Stimulated activated CD4-positive, alpha-beta T cell treated with anti-CD3 and anti-CD28 coated beads, Interleukin-12 subunit alpha, Interleukin-12 subunit beta, amount 100 ng/mL, for 4 hours (primary cell): ENCODE data around the gene RAPGEF4.
"Not testable (repeated sequence)": the region's sequence is repeated elsewhere in the genome, so short reads cannot be mapped to it uniquely, and the experiment has no call there.

Source experiments
- DNase-seq: peaks from one replicate; pipeline ENCODE4 v3.0.0-alpha.2; 2020

The RAPGEF4 gene

GRCh38 chr2:173079141-173079540 lies 343.5 kb downstream of the RAPGEF4 start:
- no peak for DNase-seq

DNA sequence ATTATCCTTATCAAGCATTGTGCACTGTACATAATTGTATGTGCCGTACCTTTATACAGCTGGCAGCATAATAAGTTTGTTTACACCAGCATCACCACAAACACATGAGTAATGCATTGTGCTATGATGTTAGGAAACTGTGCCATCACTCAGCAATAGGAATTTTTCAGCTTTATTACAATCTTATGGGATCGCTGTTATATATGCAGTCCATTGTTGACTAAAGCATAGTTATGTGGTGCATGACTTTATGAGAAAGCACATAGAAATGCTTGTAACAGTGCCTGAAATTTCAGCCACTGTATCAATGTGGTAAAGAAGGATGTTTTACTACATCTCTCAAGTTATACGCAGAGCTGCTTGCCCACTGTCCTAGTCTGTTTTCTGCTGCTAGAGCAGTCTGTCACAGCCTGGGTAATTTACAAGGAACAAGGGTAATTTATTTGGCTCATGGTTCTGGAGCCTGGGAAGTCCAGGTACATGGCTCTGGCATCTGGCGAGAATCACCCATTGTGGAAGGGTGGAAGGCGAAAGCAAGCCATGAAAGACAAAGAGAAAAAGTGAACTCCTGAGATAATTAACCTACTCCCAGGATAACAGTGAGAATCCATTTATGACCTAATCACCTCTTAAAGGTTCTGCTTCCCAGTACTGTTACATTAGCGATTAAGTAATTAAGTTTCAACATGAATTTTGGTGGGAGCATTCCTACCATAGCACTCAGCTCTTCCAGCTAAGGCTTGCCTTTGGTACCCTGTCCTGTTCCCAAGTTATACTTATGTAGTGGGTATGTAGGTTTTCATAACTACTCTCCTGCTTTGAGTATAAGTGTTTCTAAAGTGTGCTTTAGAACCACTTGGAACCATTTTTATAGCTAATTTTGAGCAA lies 344.6 kb downstream of the RAPGEF4 start:
- no peak for DNase-seq

GRCh38 chr2:173086518-173087213 lies 351.0 kb downstream of the RAPGEF4 start:
- no peak for DNase-seq

DNA sequence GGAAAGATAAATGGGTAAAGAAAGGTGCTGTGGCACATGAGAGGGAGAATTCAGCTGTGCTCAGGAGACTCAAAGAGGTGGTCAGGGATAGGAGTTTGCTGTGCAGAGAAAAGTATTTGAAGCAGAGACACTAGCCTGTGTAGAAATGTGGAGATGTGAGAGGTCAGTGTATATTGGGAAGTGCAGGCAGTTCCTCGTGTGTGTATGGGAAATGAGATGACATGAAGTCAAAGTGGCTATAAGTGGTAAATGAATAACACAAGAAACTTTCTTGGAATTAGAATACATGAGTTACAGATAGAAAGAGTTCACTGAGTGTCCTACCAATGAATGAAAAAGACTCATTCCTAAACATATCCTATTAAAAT lies 351.6 kb downstream of the RAPGEF4 start:
- DNase-seq = no peak

DNA sequence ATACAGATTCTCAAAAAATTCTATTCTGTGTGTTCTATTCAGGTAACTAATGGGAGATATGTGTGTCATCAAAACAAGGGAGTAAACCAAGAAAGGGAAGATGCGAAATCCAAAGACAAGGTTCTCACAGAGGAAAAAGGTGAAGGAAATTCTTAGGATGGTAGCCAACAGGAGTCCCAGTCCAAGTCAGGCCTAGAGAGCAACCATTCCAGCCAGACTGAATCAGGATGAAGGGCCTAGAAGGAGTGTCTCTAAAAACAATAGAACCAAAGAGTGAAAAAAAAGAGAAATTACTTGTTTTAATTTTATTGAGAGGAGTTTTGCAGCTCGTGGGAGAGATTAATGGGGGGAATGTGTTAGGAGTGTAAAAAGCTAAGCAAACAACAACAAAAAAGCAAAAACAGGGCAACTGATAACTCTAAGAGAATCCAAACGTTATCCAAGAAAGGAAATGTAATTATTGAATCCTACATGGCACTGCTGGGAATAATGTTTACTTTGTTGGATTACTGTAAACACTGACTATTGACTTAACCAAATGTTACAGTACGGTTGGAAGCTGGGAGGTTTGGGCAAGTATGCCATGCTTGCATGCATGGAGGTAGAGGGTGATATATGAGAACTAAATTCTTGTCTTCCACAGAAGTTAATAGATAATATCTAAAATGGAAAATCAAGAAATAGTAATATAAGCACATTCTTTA lies 352.3 kb downstream of the RAPGEF4 start:
- DNase-seq = no peak

GRCh38 chr2:173090276-173090877 lies 354.7 kb downstream of the RAPGEF4 start:
- DNase-seq = no peak

- no peak for DNase-seq
Observed at GRCh38 chr2:173090973-173091660, 355.5 kb downstream of the RAPGEF4 start.

GRCh38 chr2:173091910-173092309 lies 356.3 kb downstream of the RAPGEF4 start:
- no peak for DNase-seq

DNA sequence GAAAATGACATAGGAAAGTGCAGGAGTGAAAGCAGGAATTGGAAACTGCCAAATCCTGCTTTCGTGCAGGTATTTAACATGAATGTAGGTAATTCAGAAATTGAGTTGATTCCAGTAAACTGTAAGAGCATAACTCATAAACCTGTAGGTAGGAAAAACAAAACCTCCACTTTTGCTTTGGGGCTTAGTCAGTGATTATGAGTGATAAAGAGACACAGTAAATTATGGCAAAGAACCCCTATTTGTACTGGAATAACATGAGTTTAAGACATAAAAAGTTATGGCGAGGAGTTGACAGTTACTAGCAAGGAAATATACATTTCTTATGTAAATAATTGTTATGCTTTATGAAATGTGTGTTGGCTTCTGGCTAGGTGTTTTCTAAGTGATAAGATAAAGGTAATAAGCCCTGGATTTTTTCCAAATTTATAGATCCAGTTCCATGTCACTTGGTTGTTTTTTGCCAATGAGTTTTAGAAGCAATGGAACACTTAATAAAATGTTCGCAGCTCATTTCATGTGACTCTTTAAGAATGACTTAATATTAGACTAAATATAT lies 357.3 kb downstream of the RAPGEF4 start:
- no peak for DNase-seq

DNA sequence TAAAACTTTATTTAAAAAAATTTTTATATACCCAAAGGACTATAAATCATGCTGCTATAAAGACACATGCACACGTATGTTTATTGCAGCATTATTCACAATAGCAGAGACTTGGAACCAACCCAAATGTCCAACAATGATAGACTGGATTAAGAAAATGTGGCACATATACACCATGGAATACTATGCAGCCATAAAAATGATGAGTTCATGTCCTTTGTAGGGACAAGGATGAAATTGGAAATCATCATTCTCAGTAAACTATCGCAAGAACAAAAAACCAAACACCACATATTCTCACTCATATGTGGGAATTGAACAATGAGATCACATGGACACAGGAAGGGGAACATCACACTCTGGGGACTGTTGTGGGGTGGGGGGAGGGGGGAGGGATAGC lies 358.0 kb downstream of the RAPGEF4 start:
- not testable (repeated sequence) for DNase-seq

- DNase-seq = no peak
Observed at GRCh38 chr2:173094731-173095130, 359.1 kb downstream of the RAPGEF4 start.

- DNase-seq = no peak
Observed at GRCh38 chr2:173095356-173095755, 359.7 kb downstream of the RAPGEF4 start.

DNA sequence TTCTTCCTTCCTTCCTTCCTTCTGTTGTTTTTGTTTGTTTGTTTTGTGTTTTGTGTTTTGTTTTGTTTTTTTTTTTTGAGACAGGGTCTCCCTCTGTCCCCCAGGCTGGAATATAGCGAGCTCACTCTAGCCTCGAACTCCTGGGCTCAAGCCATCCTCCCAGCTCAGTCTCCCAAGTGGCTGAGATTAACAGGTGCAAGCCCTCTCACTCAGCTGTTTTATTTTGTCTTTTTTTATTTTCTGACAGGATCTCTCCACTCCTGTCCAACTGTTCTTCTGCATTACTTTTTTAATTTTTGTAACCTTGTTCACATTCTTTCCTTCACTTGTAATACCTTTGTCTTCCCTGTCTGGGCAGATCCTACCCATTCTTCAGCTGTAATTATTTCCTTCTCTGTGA lies 363.6 kb downstream of the RAPGEF4 start:
- no peak for DNase-seq

DNA sequence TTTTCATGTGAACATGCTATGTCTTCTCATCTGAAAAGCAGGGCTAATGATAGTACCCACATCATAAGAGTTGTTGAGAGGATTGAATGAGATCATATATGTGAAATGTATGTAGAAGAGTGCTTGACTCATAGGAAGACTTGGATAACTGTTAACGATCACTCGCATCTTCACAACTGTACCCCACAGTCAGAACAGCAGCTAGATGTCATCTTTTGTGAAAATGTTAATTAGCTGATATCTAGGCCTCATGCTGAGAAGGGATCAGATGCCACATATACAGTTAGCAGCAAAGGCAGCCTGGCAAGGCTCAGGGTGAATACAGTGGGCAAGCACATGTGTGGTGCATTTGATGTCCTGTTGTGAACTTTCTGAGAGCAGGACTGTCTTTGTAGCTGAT lies 364.2 kb downstream of the RAPGEF4 start:
- no peak for DNase-seq

- no peak for DNase-seq
Observed at GRCh38 chr2:173101687-173102086, 366.0 kb downstream of the RAPGEF4 start.
